WTC11 (cell line): ENCODE data around the gene TMEM204. TPM values are rescaled to one million over a fixed set of nuclear protein-coding genes. Genes with fewer than 3 reads are reported as not detected.
A peak's percentile ranks its signal among the peaks of the same experiment; 100 is the strongest.

Experiments
- ATAC-seq: fragments of 200-7000 bp; cut with Tn5 transposase; 2 replicates; pipeline ENCODE4 v1.10.0; 2021; ENCODE audit warnings: mild to moderate bottlenecking, moderate library complexity
- Bru-seq: library from RNA; stranded (reverse); fragments of 400-500 nt; gene quantifications from one replicate; lab custom pipeline; 2021; lab: Mats Ljungman, UMichigan
- CTCF ChIA-PET: fragments of 300-600 bp; sonication (Branson Sonifier 250); formaldehyde crosslinking; loops from one replicate; lab custom pipeline; 2021; ENCODE audit warnings: antibody characterized with exemption; lab: Charles Lee
- POLR2A ChIA-PET: fragments of 350-600 bp; sonication (Branson Sonifier 250); formaldehyde crosslinking; loops from one replicate; lab custom pipeline; 2021; ENCODE audit warnings: antibody characterized with exemption; lab: Charles Lee
- DNase-seq: peaks from one replicate; pipeline ENCODE4 v3.0.0; 2021; ENCODE audit warnings: low spot score
- H3K27ac Mint-ChIP-seq: 2 replicates; pipeline ENCODE4 v1.8.0; 2021; ENCODE audit warnings: mixed read lengths
- H3K27me3 Mint-ChIP-seq: 2 replicates; pipeline ENCODE4 v1.8.0; 2021; ENCODE audit warnings: low read depth, mild to moderate bottlenecking, moderate library complexity, mixed read lengths
- H3K36me3 Mint-ChIP-seq: 2 replicates; pipeline ENCODE4 v1.8.0; 2021; ENCODE audit warnings: mixed read lengths
- H3K4me1 Mint-ChIP-seq: 2 replicates; pipeline ENCODE4 v1.8.0; 2022; ENCODE audit warnings: mixed read lengths
- H3K4me3 Mint-ChIP-seq: 2 replicates; pipeline ENCODE4 v1.8.0; 2021; ENCODE audit warnings: mild to moderate bottlenecking, moderate library complexity, mixed read lengths
- H3K9me3 Mint-ChIP-seq: 2 replicates; pipeline ENCODE4 v1.8.0; 2021; ENCODE audit warnings: mixed read lengths
- ATF3 ChIP-seq: sonication (generic); formaldehyde crosslinking; conservative IDR thresholded peaks from 2 replicates; pipeline ENCODE4 v1.8.1; 2022; ENCODE audit warnings: mild to moderate bottlenecking, missing genetic modification reagents
- ELF4 ChIP-seq: sonication (generic); formaldehyde crosslinking; IDR thresholded peaks from 2 replicates; pipeline ENCODE4 v1.8.1; 2022; ENCODE audit warnings: low read depth, mild to moderate bottlenecking, moderate library complexity, missing genetic modification reagents
- ETV6 ChIP-seq: sonication (generic); formaldehyde crosslinking; IDR thresholded peaks from 2 replicates; pipeline ENCODE4 v1.8.1; 2022; ENCODE audit warnings: mild to moderate bottlenecking, missing genetic modification reagents
- GRHL2 ChIP-seq: fragments of 250-450 bp; sonication (Bioruptor Pico); IDR thresholded peaks from 2 replicates; pipeline ENCODE4 v1.8.0; 2022; ENCODE audit warnings: mild to moderate bottlenecking, moderate library complexity; ENCODE audit not compliant: insufficient replicate concordance, severe bottlenecking
- GTF2I ChIP-seq: fragments of 250-450 bp; sonication (Bioruptor Pico); conservative IDR thresholded peaks from 2 replicates; pipeline ENCODE4 v1.4.0; 2021; ENCODE audit warnings: mild to moderate bottlenecking
- JUN ChIP-seq: sonication (generic); formaldehyde crosslinking; IDR thresholded peaks from 2 replicates; pipeline ENCODE4 v1.8.0; 2023; ENCODE audit warnings: mild to moderate bottlenecking, missing genetic modification reagents
- MYBL2 ChIP-seq: sonication (generic); formaldehyde crosslinking; IDR thresholded peaks from 2 replicates; pipeline ENCODE4 v1.8.1; 2023; ENCODE audit warnings: mild to moderate bottlenecking, moderate library complexity, missing genetic modification reagents
- NFYB ChIP-seq: sonication (generic); formaldehyde crosslinking; conservative IDR thresholded peaks from 2 replicates; pipeline ENCODE4 v1.8.0; 2022; ENCODE audit warnings: low read depth, missing genetic modification reagents
- OVOL2 ChIP-seq: fragments of 250-450 bp; sonication (Bioruptor Pico); IDR thresholded peaks from 2 replicates; pipeline ENCODE4 v1.9.0; 2021; ENCODE audit warnings: mild to moderate bottlenecking, borderline replicate concordance
- SP1 ChIP-seq: sonication (generic); formaldehyde crosslinking; conservative IDR thresholded peaks from 2 replicates; pipeline ENCODE4 v1.8.1; 2022; ENCODE audit warnings: missing genetic modification reagents
- TEAD1 ChIP-seq: sonication (generic); formaldehyde crosslinking; IDR thresholded peaks from 2 replicates; pipeline ENCODE4 v1.8.0; 2022; ENCODE audit warnings: mild to moderate bottlenecking, missing genetic modification reagents
- ZBTB43 ChIP-seq: sonication (generic); formaldehyde crosslinking; IDR thresholded peaks from 2 replicates; pipeline ENCODE4 v1.8.1; 2023; ENCODE audit warnings: mild to moderate bottlenecking, missing genetic modification reagents
- ZNF219 ChIP-seq: sonication (generic); formaldehyde crosslinking; IDR thresholded peaks from 2 replicates; pipeline ENCODE4 v1.8.0; 2023; ENCODE audit warnings: missing genetic modification reagents, mild to moderate bottlenecking, borderline replicate concordance
- ZNF317 ChIP-seq: sonication (generic); formaldehyde crosslinking; IDR thresholded peaks from 2 replicates; pipeline ENCODE4 v1.8.1; 2023; ENCODE audit warnings: low read depth, mild to moderate bottlenecking, moderate library complexity, missing genetic modification reagents, borderline replicate concordance
- ZNF671 ChIP-seq: fragments of 250-450 bp; sonication (Bioruptor Pico); IDR thresholded peaks from 2 replicates; pipeline ENCODE4 v1.8.0; 2021; ENCODE audit warnings: mild to moderate bottlenecking
- long read RNA-seq, 3 experiments: library from RNA in 1 of 3; library from capped mRNA in 1 of 3; library from polyadenylated mRNA in 1 of 3; unstranded in 2 of 3; stranded (forward) in 1 of 3; transcript quantifications; one replicate each; pipeline ENCODE4 v2.0.0, GENCODE V29; 2021
- total RNA-seq: library from RNA; stranded (reverse); gene quantifications from 3 replicates; pipeline ENCODE4 v1.2.3, GENCODE V29; 2021
- TF ChIP-seq, protein P1 (sequence below): fragments of 250-450 bp; sonication (Bioruptor Pico); conservative IDR thresholded peaks from 2 replicates; pipeline ENCODE4 v1.9.0; 2021; ENCODE audit warnings: mild to moderate bottlenecking
- TF ChIP-seq, protein P2 (sequence below): sonication (generic); formaldehyde crosslinking; IDR thresholded peaks from 2 replicates; pipeline ENCODE4 v1.8.0; 2022; ENCODE audit warnings: mild to moderate bottlenecking, missing genetic modification reagents
- TF ChIP-seq, protein P3 (sequence below): fragments of 200-600 bp; IDR thresholded peaks from 2 replicates; pipeline ENCODE4 v1.8.0; 2022; ENCODE audit warnings: antibody characterized with exemption
- TF ChIP-seq, protein P4 (sequence below): sonication (generic); formaldehyde crosslinking; IDR thresholded peaks from 2 replicates; pipeline ENCODE4 v1.8.0; 2022; ENCODE audit warnings: mild to moderate bottlenecking, missing genetic modification reagents

Gene TMEM204
- total RNA-seq (0.18 to 0.35 TPM (median 0.30 TPM) in 3 replicates), Bru-seq, nascent RNA (percentile 2 among the genes with signal in this experiment)
- long read RNA-seq, experiment 1, partial matches to known transcripts, result 0 of 1 reads
- long read RNA-seq, experiment 1, other reads (novel, unspliced or antisense), result 1 of 1 reads
- long read RNA-seq, experiment 2, result 0 reads
- long read RNA-seq, experiment 3, result 0 reads

DNA sequence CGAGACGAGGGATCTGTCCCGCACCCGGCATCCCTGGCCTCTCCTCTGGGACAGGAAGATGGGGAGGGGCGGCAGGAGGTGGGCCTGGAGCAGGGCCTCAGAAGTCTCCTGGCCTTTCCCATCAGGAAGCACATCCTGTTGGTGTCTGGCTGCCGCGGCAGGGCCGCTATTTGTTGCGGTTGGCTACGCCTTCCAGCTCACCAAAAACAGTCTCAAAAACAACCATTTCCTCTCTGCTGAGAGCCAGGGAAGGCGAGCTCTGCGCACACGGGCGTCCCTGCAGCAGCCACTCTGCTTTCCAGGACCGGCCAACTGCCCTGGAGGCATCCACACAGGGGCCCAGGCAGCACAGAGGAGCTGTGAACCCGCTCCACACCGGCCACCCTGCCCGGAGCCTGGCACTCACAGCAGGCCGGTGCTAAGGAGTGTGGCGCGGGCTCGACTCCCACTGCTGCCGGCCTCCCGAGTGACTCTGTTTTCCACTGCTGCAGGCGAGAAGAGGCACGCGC, at the start of gene TMEM204:
Gene TMEM204 (plus strand): TSS at position 224 of the 509 bp plus-strand sequence. CDS start 610 bp downstream, outside the sequence.
- ChIA-PET POLR2A (no interaction called here), CTCF (no interaction called here)
- Mint-ChIP-seq H3K27ac (0 out of 2 replicates have a peak within 1 kb of the TSS, but pooled peaks have one; percentile 68), H3K36me3 (no peaks in the 10 kb centered on the region), H3K4me3 (no peak within 1 kb of the TSS), H3K9me3 (no peaks in the 10 kb centered on the region), H3K27me3 (no peaks in the 10 kb centered on the region), H3K4me1 (no peaks in the 10 kb centered on the region)
- DNase-seq, result no peak
- TF ChIP-seq ZNF671 (CRISPR knock-in tag), result no peak
- TF ChIP-seq TEAD1 (CRISPR knock-in tag), result no peak
- TF ChIP-seq NFYB (CRISPR knock-in tag), result no peak
- no peak for TF ChIP-seq ZBTB43 (CRISPR knock-in tag)
- no peak for TF ChIP-seq ETV6 (CRISPR knock-in tag)
- no peak for TF ChIP-seq GRHL2 (CRISPR knock-in tag)
- TF ChIP-seq, protein P1, sequence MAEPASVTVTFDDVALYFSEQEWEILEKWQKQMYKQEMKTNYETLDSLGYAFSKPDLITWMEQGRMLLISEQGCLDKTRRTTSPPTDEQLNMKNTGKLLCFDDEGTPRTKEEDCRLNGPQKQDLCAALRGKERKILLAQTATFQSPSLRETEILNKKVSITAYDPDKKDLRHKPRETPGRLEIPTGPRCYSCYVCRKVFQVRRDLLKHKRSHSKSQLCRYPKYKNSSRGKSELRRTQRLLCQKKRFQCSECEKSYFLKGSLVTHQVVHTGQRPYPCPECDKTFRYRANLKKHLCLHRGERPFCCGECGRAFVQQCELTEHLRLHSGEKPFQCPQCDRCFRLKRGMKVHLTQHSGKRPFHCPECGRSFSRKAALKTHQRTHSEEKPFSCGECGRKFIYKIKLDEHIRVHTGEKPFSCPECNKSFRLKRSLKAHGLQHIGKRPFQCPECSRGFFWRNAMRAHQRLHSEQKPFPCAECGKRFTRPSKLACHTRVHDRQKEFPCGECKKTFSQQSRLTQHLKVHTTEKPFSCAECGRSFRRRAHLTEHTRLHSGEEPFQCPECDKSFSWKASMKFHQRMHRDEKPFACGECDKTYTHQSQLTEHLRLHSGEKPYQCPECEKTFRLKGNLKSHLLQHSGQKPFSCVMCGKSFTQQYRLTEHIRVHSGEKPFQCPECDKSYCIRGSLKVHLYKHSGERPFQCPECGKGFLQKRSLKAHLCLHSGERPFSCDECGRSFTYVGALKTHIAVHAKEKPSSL, result no peak
- TF ChIP-seq GTF2I (CRISPR knock-in tag), result no peak
- TF ChIP-seq ZNF219, result no peak
- TF ChIP-seq, protein P2, sequence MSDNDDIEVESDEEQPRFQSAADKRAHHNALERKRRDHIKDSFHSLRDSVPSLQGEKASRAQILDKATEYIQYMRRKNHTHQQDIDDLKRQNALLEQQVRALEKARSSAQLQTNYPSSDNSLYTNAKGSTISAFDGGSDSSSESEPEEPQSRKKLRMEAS (CRISPR knock-in tag), result no peak
- TF ChIP-seq, protein P3, sequence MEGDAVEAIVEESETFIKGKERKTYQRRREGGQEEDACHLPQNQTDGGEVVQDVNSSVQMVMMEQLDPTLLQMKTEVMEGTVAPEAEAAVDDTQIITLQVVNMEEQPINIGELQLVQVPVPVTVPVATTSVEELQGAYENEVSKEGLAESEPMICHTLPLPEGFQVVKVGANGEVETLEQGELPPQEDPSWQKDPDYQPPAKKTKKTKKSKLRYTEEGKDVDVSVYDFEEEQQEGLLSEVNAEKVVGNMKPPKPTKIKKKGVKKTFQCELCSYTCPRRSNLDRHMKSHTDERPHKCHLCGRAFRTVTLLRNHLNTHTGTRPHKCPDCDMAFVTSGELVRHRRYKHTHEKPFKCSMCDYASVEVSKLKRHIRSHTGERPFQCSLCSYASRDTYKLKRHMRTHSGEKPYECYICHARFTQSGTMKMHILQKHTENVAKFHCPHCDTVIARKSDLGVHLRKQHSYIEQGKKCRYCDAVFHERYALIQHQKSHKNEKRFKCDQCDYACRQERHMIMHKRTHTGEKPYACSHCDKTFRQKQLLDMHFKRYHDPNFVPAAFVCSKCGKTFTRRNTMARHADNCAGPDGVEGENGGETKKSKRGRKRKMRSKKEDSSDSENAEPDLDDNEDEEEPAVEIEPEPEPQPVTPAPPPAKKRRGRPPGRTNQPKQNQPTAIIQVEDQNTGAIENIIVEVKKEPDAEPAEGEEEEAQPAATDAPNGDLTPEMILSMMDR, result no peak
- no peak for TF ChIP-seq JUN
- no peak for TF ChIP-seq OVOL2 (CRISPR knock-in tag)
- no peak for TF ChIP-seq MYBL2 (CRISPR knock-in tag)
- TF ChIP-seq, protein P4, sequence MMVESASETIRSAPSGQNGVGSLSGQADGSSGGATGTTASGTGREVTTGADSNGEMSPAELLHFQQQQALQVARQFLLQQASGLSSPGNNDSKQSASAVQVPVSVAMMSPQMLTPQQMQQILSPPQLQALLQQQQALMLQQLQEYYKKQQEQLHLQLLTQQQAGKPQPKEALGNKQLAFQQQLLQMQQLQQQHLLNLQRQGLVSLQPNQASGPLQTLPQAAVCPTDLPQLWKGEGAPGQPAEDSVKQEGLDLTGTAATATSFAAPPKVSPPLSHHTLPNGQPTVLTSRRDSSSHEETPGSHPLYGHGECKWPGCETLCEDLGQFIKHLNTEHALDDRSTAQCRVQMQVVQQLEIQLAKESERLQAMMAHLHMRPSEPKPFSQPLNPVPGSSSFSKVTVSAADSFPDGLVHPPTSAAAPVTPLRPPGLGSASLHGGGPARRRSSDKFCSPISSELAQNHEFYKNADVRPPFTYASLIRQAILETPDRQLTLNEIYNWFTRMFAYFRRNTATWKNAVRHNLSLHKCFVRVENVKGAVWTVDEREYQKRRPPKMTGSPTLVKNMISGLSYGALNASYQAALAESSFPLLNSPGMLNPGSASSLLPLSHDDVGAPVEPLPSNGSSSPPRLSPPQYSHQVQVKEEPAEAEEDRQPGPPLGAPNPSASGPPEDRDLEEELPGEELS (CRISPR knock-in tag), result no peak
- TF ChIP-seq ZNF317 (CRISPR knock-in tag), result no peak
- no peak for TF ChIP-seq ATF3 (CRISPR knock-in tag)
- no peak for TF ChIP-seq ELF4 (CRISPR knock-in tag)
- TF ChIP-seq SP1, result no peak
- ATAC-seq, result peak; percentile 55
